Measurements from ENCODE around the gene CFAP58.

DNA sequence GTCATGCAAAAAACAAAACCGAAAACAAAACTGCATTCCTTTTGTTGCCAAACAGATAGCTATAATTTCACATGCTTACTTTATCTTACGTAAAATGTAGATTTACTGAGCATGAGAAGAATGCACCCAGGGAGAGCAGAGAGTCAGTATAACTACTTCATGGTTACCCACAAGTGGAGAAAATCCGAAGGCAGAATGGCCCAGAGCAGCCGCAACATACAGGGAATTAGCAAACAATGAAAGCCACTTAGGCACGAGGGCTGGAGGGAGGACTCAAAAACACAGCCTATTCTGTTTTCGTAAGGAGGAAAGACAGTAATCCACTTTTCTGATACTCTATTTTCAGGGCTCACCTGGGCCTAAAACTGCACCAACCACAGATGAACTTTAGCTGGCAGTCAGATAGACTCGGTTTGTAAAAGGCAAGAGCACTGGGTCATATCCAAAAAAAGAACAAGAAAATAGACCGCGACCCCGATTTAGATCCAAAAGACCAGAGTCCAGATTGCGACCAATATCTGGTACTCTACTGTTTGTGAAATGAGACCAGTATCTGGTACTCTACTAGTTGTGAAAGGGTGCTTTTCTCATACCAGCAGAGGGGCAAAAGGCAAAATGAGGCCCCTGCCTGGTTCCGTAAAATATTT is 16.7 kb upstream of the CFAP58 start:
- TF ChIP-seq POLR2A (IDR thresholded peaks at IDR 0.05): no peak
- TF ChIP-seq, protein P1, sequence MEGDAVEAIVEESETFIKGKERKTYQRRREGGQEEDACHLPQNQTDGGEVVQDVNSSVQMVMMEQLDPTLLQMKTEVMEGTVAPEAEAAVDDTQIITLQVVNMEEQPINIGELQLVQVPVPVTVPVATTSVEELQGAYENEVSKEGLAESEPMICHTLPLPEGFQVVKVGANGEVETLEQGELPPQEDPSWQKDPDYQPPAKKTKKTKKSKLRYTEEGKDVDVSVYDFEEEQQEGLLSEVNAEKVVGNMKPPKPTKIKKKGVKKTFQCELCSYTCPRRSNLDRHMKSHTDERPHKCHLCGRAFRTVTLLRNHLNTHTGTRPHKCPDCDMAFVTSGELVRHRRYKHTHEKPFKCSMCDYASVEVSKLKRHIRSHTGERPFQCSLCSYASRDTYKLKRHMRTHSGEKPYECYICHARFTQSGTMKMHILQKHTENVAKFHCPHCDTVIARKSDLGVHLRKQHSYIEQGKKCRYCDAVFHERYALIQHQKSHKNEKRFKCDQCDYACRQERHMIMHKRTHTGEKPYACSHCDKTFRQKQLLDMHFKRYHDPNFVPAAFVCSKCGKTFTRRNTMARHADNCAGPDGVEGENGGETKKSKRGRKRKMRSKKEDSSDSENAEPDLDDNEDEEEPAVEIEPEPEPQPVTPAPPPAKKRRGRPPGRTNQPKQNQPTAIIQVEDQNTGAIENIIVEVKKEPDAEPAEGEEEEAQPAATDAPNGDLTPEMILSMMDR (IDR thresholded peaks at IDR 0.05): no peak
